ENCODE data around the gene SUN1. TPM values are rescaled to one million over a fixed set of nuclear protein-coding genes. Genes with fewer than 3 reads are reported as not detected.
A peak's percentile ranks its signal among the peaks of the same experiment; 100 is the strongest.
"Not testable (repeated sequence)": the region's sequence is repeated elsewhere in the genome, so short reads cannot be mapped to it uniquely, and the experiment has no call there.

SUN1 gene
- polyA plus RNA-seq, 1 donor = 128 TPM

DNA sequence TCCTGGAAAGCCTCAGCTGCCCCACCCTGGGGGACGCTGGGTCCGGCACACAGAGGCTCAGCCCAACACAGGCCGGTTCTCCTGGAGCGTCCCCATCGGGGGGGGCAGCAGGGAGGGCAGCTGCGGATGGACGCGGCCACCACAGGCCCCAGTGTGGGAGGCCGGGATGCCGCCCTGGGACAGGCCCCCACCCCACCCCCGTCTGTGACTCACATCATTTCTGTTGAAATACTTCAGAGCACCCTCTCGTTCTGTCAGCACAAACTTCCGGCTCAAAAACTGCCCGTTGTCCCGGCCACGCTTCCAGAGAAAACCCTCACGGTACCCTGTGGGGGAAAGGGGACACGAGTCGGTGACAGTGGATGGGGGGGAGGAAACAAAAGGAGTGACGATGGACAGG, 72.6 kb downstream of the SUN1 start:
- 66% methylated on average over 3 of the region's 20 CpGs for whole genome bisulfite sequencing (ENCODE audit: insufficient coverage, low lambda C conversion rate)
- no peak overlapping the region for H3K4me3 ChIP-seq (ENCODE audit: low read length)

DNA sequence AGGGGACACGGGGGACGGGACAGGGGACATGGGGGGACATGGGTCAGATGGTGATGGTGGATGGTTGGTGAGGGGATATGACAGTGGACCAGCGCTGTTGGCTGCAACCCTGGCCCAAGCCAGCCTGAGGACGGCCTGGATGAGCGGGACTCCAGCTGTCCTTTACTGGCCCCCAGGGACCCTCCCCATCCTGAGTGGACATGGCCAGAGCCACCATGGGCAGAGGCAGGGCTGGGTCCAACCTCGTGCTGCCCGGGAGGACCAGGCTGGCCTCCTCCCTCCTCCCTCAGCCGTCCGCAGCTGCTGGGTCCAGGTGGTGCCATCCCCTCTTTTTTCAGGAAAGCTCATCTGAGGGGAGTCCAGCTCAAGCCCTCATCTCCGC, 74.5 kb downstream of the SUN1 start:
- Histone ChIP-seq H3K27ac (ENCODE audit: low read length) (no peak overlapping the region), H3K36me3 (ENCODE audit: control insufficient read depth, insufficient read depth, low read length) (peaks cover 36% of the 10 kb centered on the region), H3K4me3 (ENCODE audit: low read length) (no peak overlapping the region), H3K27me3 (ENCODE audit: control insufficient read depth, insufficient read depth, low read length) (peaks cover 4% of the 10 kb centered on the region), H3K9me3 (ENCODE audit: control insufficient read depth, low read depth, low read length) (peaks cover 19% of the 10 kb centered on the region), H3K4me1 (ENCODE audit: control insufficient read depth, insufficient read depth, low read length) (peaks cover 7% of the 10 kb centered on the region)
- no peak for DNase-seq
- WGBS (ENCODE audit: insufficient coverage, low lambda C conversion rate) = no CpG with 5 or more reads among the region's 10 CpGs

More for the DNA sequence above, 72.6 kb downstream of the SUN1 start:
- peaks cover 39% of the 10 kb centered on the region for H3K36me3 ChIP-seq (ENCODE audit: control insufficient read depth, insufficient read depth, low read length)
- peaks cover 15% of the 10 kb centered on the region for H3K4me1 ChIP-seq (ENCODE audit: control insufficient read depth, insufficient read depth, low read length)
- no peak overlapping the region for H3K27ac ChIP-seq (ENCODE audit: low read length)
- DNase-seq = no peak
- H3K27me3 ChIP-seq (ENCODE audit: control insufficient read depth, insufficient read depth, low read length) = peaks cover 4% of the 10 kb centered on the region
- H3K9me3 ChIP-seq (ENCODE audit: control insufficient read depth, low read depth, low read length) = peaks cover 19% of the 10 kb centered on the region

DNA sequence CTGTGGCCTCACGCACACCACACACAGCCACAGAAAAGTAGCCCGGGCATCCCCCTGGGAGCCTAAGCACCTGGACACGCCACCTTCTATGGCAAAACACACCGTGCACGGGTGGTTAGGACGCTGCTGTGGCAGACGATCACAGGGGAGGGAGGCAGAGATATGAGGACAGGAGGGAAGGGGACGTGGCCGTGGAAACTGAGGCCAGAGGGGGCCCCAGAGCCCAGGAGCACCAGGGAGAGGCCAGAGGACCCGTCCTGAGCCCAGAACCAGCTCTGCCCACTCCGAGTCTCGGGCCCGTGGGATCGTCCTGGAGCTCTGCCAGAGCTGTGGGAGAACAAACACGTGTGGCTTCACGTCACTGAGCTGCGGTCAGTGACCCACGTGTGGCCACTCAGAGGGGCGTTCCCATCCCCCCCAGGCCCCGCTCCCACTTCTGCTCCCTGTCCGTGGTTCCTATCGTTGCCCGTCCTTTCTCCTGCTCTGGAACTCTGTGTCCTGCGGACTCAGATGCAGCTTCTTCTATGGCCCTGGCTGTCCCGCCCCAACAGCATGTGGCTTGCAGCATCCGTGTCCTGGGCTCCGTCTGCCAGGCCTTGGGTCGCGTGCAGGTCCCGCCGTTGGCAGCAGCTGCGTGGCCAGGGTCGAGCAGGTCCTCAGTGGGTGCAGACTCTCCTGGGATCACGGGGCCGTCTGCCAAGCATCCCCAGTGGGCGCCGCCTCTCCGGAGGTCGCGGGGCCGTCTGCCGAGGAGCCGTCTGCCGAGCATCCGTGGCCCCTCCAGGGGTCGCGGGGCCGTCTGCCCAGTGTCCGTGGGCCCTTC, 75.1 kb downstream of the SUN1 start:
- Histone ChIP-seq H3K27me3 (ENCODE audit: control insufficient read depth, insufficient read depth, low read length) (peaks cover 4% of the 10 kb centered on the region), H3K4me1 (ENCODE audit: control insufficient read depth, insufficient read depth, low read length) (peaks cover 4% of the 10 kb centered on the region), H3K36me3 (ENCODE audit: control insufficient read depth, insufficient read depth, low read length) (peaks cover 36% of the 10 kb centered on the region), H3K4me3 (ENCODE audit: low read length) (no peak overlapping the region), H3K27ac (ENCODE audit: low read length) (no peak overlapping the region), H3K9me3 (ENCODE audit: control insufficient read depth, low read depth, low read length) (peaks cover 19% of the 10 kb centered on the region)
- no peak for DNase-seq
- WGBS (ENCODE audit: insufficient coverage, low lambda C conversion rate) = no CpG with 5 or more reads among the region's 49 CpGs

DNA sequence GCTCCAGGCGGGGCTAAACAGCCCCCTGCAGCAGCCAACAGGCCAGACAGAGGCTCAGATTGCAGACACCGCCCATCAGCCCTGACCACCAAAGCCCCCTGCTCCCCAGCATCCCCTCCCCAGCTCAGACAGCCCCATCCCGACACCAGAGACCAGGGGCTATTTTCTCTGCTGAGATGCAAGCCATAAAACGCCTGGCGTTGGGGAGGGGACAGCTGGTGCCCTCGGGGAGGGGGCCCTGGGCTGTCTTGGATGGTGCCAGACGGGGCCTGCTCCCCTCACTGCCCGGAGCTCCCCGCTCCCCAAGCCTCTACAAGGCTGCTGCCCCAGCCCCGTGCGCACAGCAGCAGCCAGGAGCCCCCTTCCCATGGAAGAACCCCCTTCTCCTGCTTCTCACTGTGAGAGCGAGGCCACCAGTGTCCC, 75.9 kb downstream of the SUN1 start:
- no peak for DNase-seq
- H3K9me3 ChIP-seq (ENCODE audit: control insufficient read depth, low read depth, low read length) = peaks cover 19% of the 10 kb centered on the region
- H3K4me1 ChIP-seq (ENCODE audit: control insufficient read depth, insufficient read depth, low read length) = peaks cover 4% of the 10 kb centered on the region
- H3K27ac ChIP-seq (ENCODE audit: low read length) = no peak overlapping the region
- no CpG with 5 or more reads among the region's 12 CpGs for WGBS (ENCODE audit: insufficient coverage, low lambda C conversion rate)
- peaks cover 4% of the 10 kb centered on the region for H3K27me3 ChIP-seq (ENCODE audit: control insufficient read depth, insufficient read depth, low read length)
- H3K36me3 ChIP-seq (ENCODE audit: control insufficient read depth, insufficient read depth, low read length) = peaks cover 29% of the 10 kb centered on the region
- no peak overlapping the region for H3K4me3 ChIP-seq (ENCODE audit: low read length)

DNA sequence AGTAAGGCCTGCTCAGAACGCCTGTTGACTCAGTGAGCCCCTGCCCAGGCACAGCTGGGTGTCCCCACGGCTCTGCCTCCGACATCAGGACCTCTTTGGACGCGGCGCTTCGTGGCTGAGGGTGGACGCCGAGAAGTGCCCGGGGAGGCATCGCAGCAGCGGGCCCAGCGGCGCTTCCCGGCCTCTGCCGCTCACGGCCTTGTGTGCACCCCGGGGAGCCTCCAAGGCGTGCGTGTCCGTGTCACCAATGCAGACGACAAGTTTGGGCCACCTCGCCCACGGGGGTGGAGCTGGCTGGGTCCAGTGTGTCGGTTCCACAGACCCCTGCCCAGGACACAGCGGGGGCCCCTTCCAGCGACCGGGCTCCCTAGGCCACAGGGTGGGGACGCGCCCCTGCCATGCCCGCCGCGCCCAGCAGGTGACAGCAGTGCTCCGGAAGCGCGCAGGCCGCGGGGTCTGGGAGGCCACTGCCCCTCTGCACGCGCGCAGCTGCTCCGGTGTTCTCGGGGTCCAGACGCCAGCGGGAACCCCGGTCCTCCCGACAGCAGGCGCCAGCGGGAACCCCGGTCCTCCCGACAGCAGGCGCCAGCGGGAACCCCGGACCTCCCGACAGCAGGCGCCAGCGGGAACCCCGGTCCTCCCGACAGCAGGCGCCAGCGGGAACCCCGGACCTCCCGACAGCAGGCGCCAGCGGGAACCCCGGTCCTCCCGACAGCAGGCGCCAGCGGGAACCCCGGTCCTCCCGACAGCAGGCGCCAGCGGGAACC, 76.5 kb downstream of the SUN1 start:
- DNase-seq = peak; percentile 38 to 76
- H3K4me3 ChIP-seq (ENCODE audit: low read length); H3K4me1 ChIP-seq (ENCODE audit: control insufficient read depth, insufficient read depth, low read length); H3K27ac ChIP-seq (ENCODE audit: low read length); H3K27me3 ChIP-seq (ENCODE audit: control insufficient read depth, insufficient read depth, low read length): not testable (repeated sequence)
- H3K9me3 ChIP-seq (ENCODE audit: control insufficient read depth, low read depth, low read length) = peaks cover 16% of the 10 kb centered on the region
- WGBS (ENCODE audit: insufficient coverage, low lambda C conversion rate) = no CpG with 5 or more reads among the region's 73 CpGs
- peaks cover 25% of the 10 kb centered on the region for H3K36me3 ChIP-seq (ENCODE audit: control insufficient read depth, insufficient read depth, low read length)

DNA sequence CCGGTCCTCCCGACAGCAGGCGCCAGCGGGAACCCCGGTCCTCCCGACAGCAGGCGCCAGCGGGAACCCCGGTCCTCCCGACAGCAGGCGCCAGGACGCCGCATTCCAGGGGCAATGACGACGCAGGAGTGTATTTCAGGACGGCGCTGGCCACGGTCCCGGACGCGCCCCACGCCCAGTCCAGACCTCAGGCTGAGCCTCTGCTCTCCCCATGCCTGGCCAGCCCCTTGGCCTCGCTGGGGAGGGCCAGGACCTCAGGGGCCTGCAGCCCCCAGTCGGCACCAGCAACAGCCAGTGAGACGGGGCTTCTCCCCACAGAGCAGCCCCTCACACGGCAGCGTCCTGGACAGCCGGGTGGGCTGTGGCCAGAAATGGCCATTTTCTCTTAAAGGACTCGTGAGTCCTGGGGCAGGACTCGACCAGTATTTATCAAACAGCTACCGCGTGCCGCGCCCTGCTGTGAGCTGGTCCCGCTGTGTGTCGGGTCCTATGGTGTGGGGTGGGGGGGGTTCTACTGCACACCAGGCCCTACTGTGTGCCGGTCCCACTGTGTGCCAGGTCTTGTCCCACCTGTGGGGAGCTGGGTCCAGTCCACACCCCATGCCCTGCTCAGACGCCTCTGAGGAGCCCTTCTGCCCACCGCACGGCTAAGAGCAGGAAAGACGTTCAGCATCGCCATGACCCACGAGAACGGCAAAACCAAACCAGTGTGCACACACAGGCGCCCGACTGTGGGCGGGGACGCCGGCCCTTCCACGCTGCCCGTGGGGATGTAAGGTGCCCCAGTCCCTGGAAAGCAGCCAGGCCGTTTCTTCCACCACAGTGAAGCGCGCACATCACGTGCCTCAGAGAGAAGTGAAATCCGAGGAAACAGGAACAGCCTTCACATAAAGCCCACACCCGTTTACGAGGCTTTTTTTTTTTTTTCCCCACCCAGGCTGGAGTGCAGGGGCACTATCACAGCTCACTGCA, 77.4 kb downstream of the SUN1 start:
- peaks cover 16% of the 10 kb centered on the region for H3K4me1 ChIP-seq (ENCODE audit: control insufficient read depth, insufficient read depth, low read length)
- H3K27ac ChIP-seq (ENCODE audit: low read length) = no peak overlapping the region
- peak in 1 of 2 donors; percentile 51 for DNase-seq

GRCh38 chr7:910441-910861, 78.2 kb downstream of the SUN1 start:
- Histone ChIP-seq H3K27ac (ENCODE audit: low read length) (no peak overlapping the region), H3K36me3 (ENCODE audit: control insufficient read depth, insufficient read depth, low read length) (peaks cover 16% of the 10 kb centered on the region), H3K4me3 (ENCODE audit: low read length) (no peak overlapping the region), H3K9me3 (ENCODE audit: control insufficient read depth, low read depth, low read length) (peaks cover 9% of the 10 kb centered on the region), H3K4me1 (ENCODE audit: control insufficient read depth, insufficient read depth, low read length) (peaks cover 24% of the 10 kb centered on the region), H3K27me3 (ENCODE audit: control insufficient read depth, insufficient read depth, low read length) (no peaks in the 10 kb centered on the region)
- WGBS (ENCODE audit: insufficient coverage, low lambda C conversion rate) = no CpG with 5 or more reads among the region's 11 CpGs
- DNase-seq = no peak

More for the DNA sequence above, 77.4 kb downstream of the SUN1 start:
- H3K4me3 ChIP-seq (ENCODE audit: low read length) = no peak overlapping the region
- H3K36me3 ChIP-seq (ENCODE audit: control insufficient read depth, insufficient read depth, low read length) = peaks cover 17% of the 10 kb centered on the region
- no CpG with 5 or more reads among the region's 58 CpGs for WGBS (ENCODE audit: insufficient coverage, low lambda C conversion rate)
- peaks cover 1% of the 10 kb centered on the region for H3K27me3 ChIP-seq (ENCODE audit: control insufficient read depth, insufficient read depth, low read length)
- peaks cover 13% of the 10 kb centered on the region for H3K9me3 ChIP-seq (ENCODE audit: control insufficient read depth, low read depth, low read length)

GRCh38 chr7:910931-911431, 78.7 kb downstream of the SUN1 start:
- WGBS (ENCODE audit: insufficient coverage, low lambda C conversion rate) = no CpG with 5 or more reads among the region's 19 CpGs
- H3K27me3 ChIP-seq (ENCODE audit: control insufficient read depth, insufficient read depth, low read length) = no peaks in the 10 kb centered on the region
- H3K9me3 ChIP-seq (ENCODE audit: control insufficient read depth, low read depth, low read length) = peaks cover 9% of the 10 kb centered on the region
- H3K27ac ChIP-seq (ENCODE audit: low read length) = no peak overlapping the region
- H3K4me1 ChIP-seq (ENCODE audit: control insufficient read depth, insufficient read depth, low read length) = peaks cover 25% of the 10 kb centered on the region
- no peak for DNase-seq
- H3K4me3 ChIP-seq (ENCODE audit: low read length) = no peak overlapping the region
- H3K36me3 ChIP-seq (ENCODE audit: control insufficient read depth, insufficient read depth, low read length) = peaks cover 16% of the 10 kb centered on the region

GRCh38 chr7:911791-912480, 79.7 kb downstream of the SUN1 start:
- Histone ChIP-seq H3K27ac (ENCODE audit: low read length) (no peak overlapping the region), H3K4me1 (ENCODE audit: control insufficient read depth, insufficient read depth, low read length) (peaks cover 25% of the 10 kb centered on the region)

More at GRCh38 chr7:911791-912480, 79.7 kb downstream of the SUN1 start:
- H3K27me3 ChIP-seq (ENCODE audit: control insufficient read depth, insufficient read depth, low read length) = no peaks in the 10 kb centered on the region
- H3K36me3 ChIP-seq (ENCODE audit: control insufficient read depth, insufficient read depth, low read length) = peaks cover 13% of the 10 kb centered on the region
- H3K9me3 ChIP-seq (ENCODE audit: control insufficient read depth, low read depth, low read length) = peaks cover 9% of the 10 kb centered on the region
- DNase-seq = no peak
- H3K4me3 ChIP-seq (ENCODE audit: low read length) = no peak overlapping the region
- WGBS (ENCODE audit: insufficient coverage, low lambda C conversion rate) = no CpG with 5 or more reads among the region's 41 CpGs

Data from large intestine (tissue), 3 donors.